SH-SY5Y (cell line): Measurements from ENCODE around the gene HOXD8.

Experiments
- GATA2 ChIP-seq: IDR thresholded peaks from 2 replicates; pipeline ENCODE4 v1.6.1; 2011; ENCODE audit warnings: mild to moderate bottlenecking, low read depth, low read length
- GATA3 ChIP-seq: IDR thresholded peaks from 2 replicates; pipeline ENCODE4 v1.6.1; 2011; ENCODE audit warnings: low read depth, mild to moderate bottlenecking, low read length, moderate library complexity

DNA sequence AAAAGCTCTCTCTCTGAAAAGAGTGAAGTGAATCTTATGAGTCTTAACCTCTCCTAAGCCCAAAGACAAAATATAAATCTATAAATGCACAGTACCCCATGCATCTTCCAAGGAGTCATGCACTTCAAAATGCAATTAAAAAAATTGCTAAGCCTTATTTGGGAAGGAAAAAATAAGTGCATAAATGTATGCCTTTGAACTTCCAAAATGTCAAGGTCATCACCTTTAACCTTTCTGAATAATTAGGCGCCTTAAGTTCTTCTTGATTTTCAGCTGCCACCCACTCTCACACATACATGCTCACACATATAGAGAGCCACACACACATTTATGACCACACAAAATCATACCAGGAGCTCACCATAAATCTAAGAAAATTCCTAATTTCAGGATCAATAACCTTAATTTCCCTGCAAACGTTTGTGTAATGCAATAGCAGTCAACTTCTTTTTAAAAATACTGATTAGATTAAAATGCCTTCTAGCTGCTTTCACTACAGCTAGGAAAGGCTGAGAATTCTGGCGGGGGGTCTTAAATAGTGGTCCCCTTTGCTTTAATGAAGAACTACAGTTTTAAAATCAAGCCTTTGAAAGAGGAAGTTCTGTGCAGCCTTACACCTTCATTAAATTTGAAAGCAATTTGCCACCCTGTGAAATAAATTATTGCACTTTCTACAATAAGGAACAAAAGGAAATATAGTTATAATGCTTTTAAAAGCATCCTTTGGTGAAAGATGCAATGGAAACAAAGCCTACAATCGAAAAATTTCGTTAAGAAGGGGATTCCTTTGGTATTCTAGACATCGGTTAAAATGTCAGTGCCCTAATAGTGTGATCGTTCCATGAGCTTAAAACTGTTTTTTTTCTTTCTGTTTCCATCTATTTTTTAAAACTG lies 18.8 kb upstream of the HOXD8 start:
- TF ChIP-seq GATA2 (no peak), GATA3 (no peak)
